ENCODE measurements around the gene DPH5. TPM values are rescaled to one million over a fixed set of nuclear protein-coding genes. Genes with fewer than 3 reads are reported as not detected.

Gene DPH5
- total and polyA plus RNA-seq, 2 of the 4 experiments (the other 2 are of a cell fraction) = 32.3 to 42.0 TPM

DNA sequence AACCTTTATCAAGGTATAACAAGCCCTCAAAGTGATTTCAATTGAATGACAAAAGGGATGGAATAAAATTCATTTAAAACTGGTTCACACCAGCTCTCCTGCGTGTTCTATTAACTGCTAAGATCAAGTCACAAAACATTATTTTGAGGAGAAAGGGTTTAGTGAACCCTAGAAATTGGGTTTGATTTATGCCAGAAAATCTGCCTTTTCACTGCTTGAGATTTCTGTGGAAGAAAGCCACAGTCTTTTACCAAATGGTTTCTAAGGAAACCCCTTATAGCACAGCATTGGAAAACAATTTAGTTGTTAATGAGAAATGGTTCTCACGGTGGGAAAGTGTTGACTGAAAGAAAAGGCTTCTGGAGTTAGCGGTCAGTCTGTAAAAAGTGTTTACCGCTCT, 43.6 kb upstream of the DPH5 start:
- H3K4me3 ChIP-seq (ENCODE audit: insufficient read depth, low read depth, low read length) = no peak overlapping the region
- no peak overlapping the region for H2AFZ ChIP-seq (replicated peaks; ENCODE audit: low read length, poor library complexity)
- H3K9ac ChIP-seq (ENCODE audit: low read depth, low read length) = no peak overlapping the region
- dilution Hi-C loops (cut with HindIII; ENCODE audit: low sequenced_read_pairs, unreplicated experiment) (no loop called here), in situ Hi-C loops (cut with MboI; ENCODE audit: low sequenced_read_pairs) (no loop called here), intact Hi-C loops (cut with micrococcal nuclease) (no loop called here)
- H3K27ac ChIP-seq (ENCODE audit: insufficient read depth, low read length) = no peak overlapping the region
- H4K5ac ChIP-seq (ENCODE audit: low read depth, low read length) = no peak overlapping the region
- peaks cover 0 to 5% of the 10 kb centered on the region in 2 experiments; a peak in 1 of 4 replicates for H3K79me1 ChIP-seq (ENCODE audit: low read depth in 1 of 2, low read length in 2 of 2)
- no peaks in the 10 kb centered on the region; the same call in 1 of the 2 replicates for H3K4me1 ChIP-seq (ENCODE audit: control insufficient read depth, insufficient read depth, low read length)
- no peaks in the 10 kb centered on the region for H3K27me3 ChIP-seq (ENCODE audit: control insufficient read depth, insufficient read depth, low read length)
- H4K91ac ChIP-seq (ENCODE audit: insufficient read depth, low read depth, low read length) = no peak overlapping the region
- CTCF ChIA-PET = no interaction called here
- H4K20me1 ChIP-seq (ENCODE audit: insufficient read depth, low read length) = no peaks in the 10 kb centered on the region
- H3K14ac ChIP-seq (replicated peaks; ENCODE audit: low read depth, low read length) = no peak overlapping the region
- no CpG with 5 or more reads among the region's 4 CpGs for WGBS, 2 experiments (ENCODE audit: extremely low coverage in 2 of 2, insufficient read length in 1 of 2)
- no peak overlapping the region for H3K18ac ChIP-seq (ENCODE audit: low read depth, low read length)
- H2AK5ac ChIP-seq (ENCODE audit: low read depth, low read length) = no peak overlapping the region
- H3K9me1 ChIP-seq (ENCODE audit: insufficient read depth, low read length) = no peaks in the 10 kb centered on the region; the same call in 1 of the 2 replicates
- no peak overlapping the region for H2BK120ac ChIP-seq (ENCODE audit: low read depth, low read length)
- POLR2A ChIA-PET (ENCODE audit: unreplicated experiment) = no interaction called here
- no TSS peak for BruUV-seq (replicated peaks)
- no peak overlapping the region for H4K8ac ChIP-seq (ENCODE audit: low read depth in 2 of 2, low read length in 2 of 2)
- H3K36me3 ChIP-seq (ENCODE audit: control insufficient read depth, insufficient read depth, low read length) = no peaks in the 10 kb centered on the region
- H3K56ac ChIP-seq (ENCODE audit: extremely low read depth, insufficient read depth, low read length) = no peak overlapping the region
- H3K9me3 ChIP-seq (ENCODE audit: control insufficient read depth, insufficient read depth, low read length) = no peaks in the 10 kb centered on the region
- ATAC-seq (ENCODE audit: low read depth) = no peak
- H2BK15ac ChIP-seq (ENCODE audit: low read depth, low read length) = no peak overlapping the region
- no peak overlapping the region for H3K4me2 ChIP-seq (ENCODE audit: low read depth, low read length)
- no peak overlapping the region for H3K4ac ChIP-seq (ENCODE audit: low read depth, low read length)
- no peak overlapping the region for H2BK20ac ChIP-seq (ENCODE audit: low read depth, low read length)
- no peak overlapping the region for H2AK9ac ChIP-seq (replicated peaks; ENCODE audit: low read depth, low read length, poor library complexity)
- no peak overlapping the region for H2BK5ac ChIP-seq (ENCODE audit: low read depth, low read length, poor library complexity, severe bottlenecking)
- TF ChIP-seq MXI1 (IDR thresholded peaks at IDR 0.05; ENCODE audit: borderline replicate concordance, low read depth, low read length) = no peak
- TF ChIP-seq CHD1 (IDR thresholded peaks at IDR 0.05; ENCODE audit: low read depth, low read length) = no peak
- TF ChIP-seq, protein P1, sequence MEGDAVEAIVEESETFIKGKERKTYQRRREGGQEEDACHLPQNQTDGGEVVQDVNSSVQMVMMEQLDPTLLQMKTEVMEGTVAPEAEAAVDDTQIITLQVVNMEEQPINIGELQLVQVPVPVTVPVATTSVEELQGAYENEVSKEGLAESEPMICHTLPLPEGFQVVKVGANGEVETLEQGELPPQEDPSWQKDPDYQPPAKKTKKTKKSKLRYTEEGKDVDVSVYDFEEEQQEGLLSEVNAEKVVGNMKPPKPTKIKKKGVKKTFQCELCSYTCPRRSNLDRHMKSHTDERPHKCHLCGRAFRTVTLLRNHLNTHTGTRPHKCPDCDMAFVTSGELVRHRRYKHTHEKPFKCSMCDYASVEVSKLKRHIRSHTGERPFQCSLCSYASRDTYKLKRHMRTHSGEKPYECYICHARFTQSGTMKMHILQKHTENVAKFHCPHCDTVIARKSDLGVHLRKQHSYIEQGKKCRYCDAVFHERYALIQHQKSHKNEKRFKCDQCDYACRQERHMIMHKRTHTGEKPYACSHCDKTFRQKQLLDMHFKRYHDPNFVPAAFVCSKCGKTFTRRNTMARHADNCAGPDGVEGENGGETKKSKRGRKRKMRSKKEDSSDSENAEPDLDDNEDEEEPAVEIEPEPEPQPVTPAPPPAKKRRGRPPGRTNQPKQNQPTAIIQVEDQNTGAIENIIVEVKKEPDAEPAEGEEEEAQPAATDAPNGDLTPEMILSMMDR (conservative IDR thresholded peaks at IDR 0.05; ENCODE audit: low read depth, low read length) = no peak
- TF ChIP-seq RFX5 (IDR thresholded peaks at IDR 0.05; ENCODE audit: low read depth, low read length) = no peak
- TF ChIP-seq POLR2A (IDR thresholded peaks at IDR 0.05; ENCODE audit: low read depth, low read length) = no peak
- TF ChIP-seq MAFK (IDR thresholded peaks at IDR 0.05; ENCODE audit: low read depth, low read length) = no peak
- TF ChIP-seq RAD21 (IDR thresholded peaks at IDR 0.05; ENCODE audit: low read length) = no peak
- TF ChIP-seq RCOR1 (IDR thresholded peaks at IDR 0.05; ENCODE audit: insufficient replicate concordance, low read length) = no peak
- TF ChIP-seq FOS (IDR thresholded peaks at IDR 0.05; ENCODE audit: low read depth, low read length) = no peak
- TF ChIP-seq, protein P2, sequence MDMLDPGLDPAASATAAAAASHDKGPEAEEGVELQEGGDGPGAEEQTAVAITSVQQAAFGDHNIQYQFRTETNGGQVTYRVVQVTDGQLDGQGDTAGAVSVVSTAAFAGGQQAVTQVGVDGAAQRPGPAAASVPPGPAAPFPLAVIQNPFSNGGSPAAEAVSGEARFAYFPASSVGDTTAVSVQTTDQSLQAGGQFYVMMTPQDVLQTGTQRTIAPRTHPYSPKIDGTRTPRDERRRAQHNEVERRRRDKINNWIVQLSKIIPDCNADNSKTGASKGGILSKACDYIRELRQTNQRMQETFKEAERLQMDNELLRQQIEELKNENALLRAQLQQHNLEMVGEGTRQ (IDR thresholded peaks at IDR 0.05; ENCODE audit: low read depth, low read length) = no peak
- TF ChIP-seq MAZ (IDR thresholded peaks at IDR 0.05; ENCODE audit: borderline replicate concordance, low read depth, low read length) = no peak
- DNase-seq = no peak
- H3K23ac ChIP-seq (ENCODE audit: low read depth, low read length) = no peak overlapping the region
